Kidney epithelial cell (primary cell): Measurements from ENCODE around the gene MFSD6L. TPM values are rescaled to one million over a fixed set of nuclear protein-coding genes. Genes with fewer than 3 reads are reported as not detected.

Experiments
- DNase-seq: peaks from one replicate; pipeline ENCODE4 v3.0.0-alpha.2; 2010; ENCODE audit warnings: low read depth
- H3K27me3 ChIP-seq: 2 replicates; pipeline ENCODE4 v1.6.0; 2011; ENCODE audit warnings: low read length; ENCODE audit not compliant: control insufficient read depth, insufficient read depth
- H3K36me3 ChIP-seq: 2 replicates; pipeline ENCODE4 v1.5.1; 2011; ENCODE audit warnings: low read length; ENCODE audit not compliant: control insufficient read depth, insufficient read depth
- H3K4me3 ChIP-seq: 2 replicates; pipeline ENCODE4 v1.5.1; 2011; ENCODE audit warnings: low read depth, mild to moderate bottlenecking, control low read depth, low read length
- total RNA-seq: library from RNA; depleted of rRNA; stranded (reverse); fragments of >200 nt; gene quantifications from 2 replicates; pipeline ENCODE4 v1.2.3, GENCODE V29; 2015
- TF ChIP-seq, protein P1 (sequence below): IDR thresholded peaks from 2 replicates; pipeline ENCODE4 v1.5.1; 2011; ENCODE audit warnings: mild to moderate bottlenecking, moderate library complexity, low read length, control low read depth, inconsistent platforms; ENCODE audit not compliant: insufficient read depth, poor library complexity, severe bottlenecking

Gene MFSD6L
- total RNA-seq, 1 donor from 2014 or later = 0.54 TPM

DNA sequence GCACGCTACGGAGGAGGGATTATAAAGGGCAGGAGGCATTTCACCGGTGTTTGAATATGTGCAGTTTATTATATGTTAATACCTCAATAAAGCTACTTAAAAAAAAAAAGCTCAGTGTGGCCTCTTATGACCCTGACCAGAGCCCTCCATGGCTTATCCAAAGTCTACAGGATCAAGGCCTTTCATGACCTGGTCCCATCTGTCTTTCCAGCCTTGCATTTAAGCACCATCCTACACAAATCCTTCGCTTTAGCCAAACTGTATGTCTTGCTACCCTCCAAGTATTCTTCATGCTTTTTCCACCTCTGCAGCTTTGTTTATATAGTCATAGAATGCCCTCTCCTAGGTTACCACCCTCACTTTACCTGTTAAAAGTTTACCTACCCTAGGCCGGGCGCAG is 6.5 kb downstream of the MFSD6L start:
- Histone ChIP-seq H3K4me3 (no peak overlapping the region), H3K27me3 (peaks cover 2% of the 10 kb centered on the region), H3K36me3 (no peaks in the 10 kb centered on the region)
- no peak for DNase-seq
- TF ChIP-seq, protein P1, sequence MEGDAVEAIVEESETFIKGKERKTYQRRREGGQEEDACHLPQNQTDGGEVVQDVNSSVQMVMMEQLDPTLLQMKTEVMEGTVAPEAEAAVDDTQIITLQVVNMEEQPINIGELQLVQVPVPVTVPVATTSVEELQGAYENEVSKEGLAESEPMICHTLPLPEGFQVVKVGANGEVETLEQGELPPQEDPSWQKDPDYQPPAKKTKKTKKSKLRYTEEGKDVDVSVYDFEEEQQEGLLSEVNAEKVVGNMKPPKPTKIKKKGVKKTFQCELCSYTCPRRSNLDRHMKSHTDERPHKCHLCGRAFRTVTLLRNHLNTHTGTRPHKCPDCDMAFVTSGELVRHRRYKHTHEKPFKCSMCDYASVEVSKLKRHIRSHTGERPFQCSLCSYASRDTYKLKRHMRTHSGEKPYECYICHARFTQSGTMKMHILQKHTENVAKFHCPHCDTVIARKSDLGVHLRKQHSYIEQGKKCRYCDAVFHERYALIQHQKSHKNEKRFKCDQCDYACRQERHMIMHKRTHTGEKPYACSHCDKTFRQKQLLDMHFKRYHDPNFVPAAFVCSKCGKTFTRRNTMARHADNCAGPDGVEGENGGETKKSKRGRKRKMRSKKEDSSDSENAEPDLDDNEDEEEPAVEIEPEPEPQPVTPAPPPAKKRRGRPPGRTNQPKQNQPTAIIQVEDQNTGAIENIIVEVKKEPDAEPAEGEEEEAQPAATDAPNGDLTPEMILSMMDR = no peak

DNA sequence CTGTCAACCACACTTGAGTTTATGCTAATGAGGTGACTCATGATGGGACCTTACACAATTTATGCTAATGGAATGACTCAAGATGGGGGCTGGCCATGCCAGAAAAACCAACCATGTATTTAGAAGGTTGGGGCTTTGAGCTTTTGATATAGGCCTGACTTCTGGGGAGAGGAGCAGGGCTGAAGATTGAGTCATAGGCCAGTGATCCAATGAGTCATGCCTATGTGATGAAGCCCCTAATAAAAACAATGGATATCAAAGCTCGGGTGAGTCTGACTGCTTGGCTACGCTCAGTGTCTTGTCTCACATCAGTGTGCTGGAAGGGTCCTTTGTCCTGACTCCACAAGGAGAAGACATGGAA is 7.3 kb downstream of the MFSD6L start:
- Histone ChIP-seq H3K36me3 (no peaks in the 10 kb centered on the region), H3K27me3 (no peaks in the 10 kb centered on the region), H3K4me3 (no peak overlapping the region)
- TF ChIP-seq, protein P1 = no peak
- DNase-seq = peak; percentile 25

DNA sequence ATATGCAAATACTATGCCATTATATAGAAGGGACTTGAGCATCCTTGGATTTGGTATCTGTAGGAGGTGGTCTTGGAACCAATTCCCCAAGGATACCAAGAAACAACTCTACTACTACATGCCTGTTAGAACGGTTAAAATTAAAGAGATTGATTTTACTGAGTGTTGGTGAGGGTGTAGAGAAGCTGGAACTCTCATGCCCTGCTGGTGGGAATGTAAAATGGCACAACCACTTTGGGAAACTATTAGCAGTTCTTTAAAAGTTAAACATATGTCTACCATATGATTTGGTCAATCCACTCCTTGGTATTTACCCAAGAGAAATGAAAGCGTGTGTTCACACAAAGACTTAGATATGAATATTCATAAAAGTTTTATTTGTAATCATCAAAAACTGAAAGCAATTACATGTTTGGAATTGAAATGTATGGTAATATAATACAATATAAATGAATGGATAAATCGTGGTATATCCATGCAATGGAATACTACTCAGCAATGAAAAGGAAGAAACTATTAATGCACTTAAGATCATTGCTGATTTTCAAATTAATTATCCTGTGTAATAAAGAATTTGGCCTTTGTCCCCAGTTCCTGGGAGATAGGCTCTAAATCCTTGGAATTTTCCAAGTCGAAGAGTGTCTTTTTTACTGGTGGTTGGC is 7.8 kb downstream of the MFSD6L start:
- Histone ChIP-seq H3K4me3 (no peak overlapping the region), H3K27me3 (no peaks in the 10 kb centered on the region), H3K36me3 (no peaks in the 10 kb centered on the region)
- no peak for DNase-seq
- TF ChIP-seq, protein P1 = no peak

DNA sequence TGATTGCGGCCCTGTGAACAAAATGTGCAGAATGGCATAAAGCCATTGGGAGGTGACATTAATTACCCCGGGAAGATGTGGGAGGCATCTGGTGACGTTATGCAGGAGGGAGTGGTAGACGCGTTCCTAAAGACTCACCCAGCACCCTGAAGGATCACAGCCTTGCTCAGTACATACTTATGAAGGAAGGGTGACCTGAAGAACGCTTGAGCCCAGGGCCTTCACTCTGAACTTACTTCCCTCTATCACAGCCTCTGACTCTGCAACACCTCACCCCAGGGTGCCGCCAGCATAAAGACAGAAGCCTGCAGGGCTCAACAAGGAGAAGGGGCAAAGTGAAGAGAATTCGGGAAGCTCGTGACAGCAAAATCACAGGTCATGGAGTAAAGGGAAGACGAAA is 9.4 kb downstream of the MFSD6L start:
- no peak for DNase-seq
- H3K4me3 ChIP-seq = no peak overlapping the region
- H3K27me3 ChIP-seq = no peaks in the 10 kb centered on the region
- TF ChIP-seq, protein P1 = no peak
- no peaks in the 10 kb centered on the region for H3K36me3 ChIP-seq

DNA sequence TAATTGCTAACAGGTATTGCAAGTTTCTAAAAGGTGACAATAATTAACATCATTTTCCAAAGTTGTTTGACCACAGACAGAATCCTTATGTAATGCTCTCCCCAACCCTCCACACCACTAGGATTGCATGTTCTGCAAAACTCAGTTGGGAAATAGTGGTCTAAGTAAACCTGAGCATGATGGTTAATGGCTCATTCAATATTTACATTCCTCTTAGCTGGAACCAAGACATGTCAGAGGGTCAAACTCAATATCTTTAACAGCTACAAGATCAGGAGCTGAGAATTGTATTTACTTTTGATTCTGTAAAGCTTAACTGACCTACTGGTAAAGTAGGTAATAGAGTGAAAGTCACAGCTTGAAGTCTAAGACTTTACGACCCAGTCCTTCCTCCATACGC is 10.2 kb downstream of the MFSD6L start:
- no peak for DNase-seq
- no peaks in the 10 kb centered on the region for H3K27me3 ChIP-seq
- H3K36me3 ChIP-seq = no peaks in the 10 kb centered on the region
- TF ChIP-seq, protein P1 = no peak
- no peak overlapping the region for H3K4me3 ChIP-seq
